NCI-H2196 treated with DMSO at 0.1 percent for 48 hours (cell line): Measurements from ENCODE around the gene TAP2.
"Not testable (repeated sequence)": the region's sequence is repeated elsewhere in the genome, so short reads cannot be mapped to it uniquely, and the experiment has no call there.

Experiments used
- DNase-seq: peaks from one replicate; lab custom pipeline; 2025; ENCODE audit not compliant: unreplicated experiment; lab: John Stamatoyannopoulos, UW

TAP2 gene

GRCh38 chr6:32836873-32837272 lies 1.7 kb downstream of the TAP2 start:
- no peak for DNase-seq

DNA sequence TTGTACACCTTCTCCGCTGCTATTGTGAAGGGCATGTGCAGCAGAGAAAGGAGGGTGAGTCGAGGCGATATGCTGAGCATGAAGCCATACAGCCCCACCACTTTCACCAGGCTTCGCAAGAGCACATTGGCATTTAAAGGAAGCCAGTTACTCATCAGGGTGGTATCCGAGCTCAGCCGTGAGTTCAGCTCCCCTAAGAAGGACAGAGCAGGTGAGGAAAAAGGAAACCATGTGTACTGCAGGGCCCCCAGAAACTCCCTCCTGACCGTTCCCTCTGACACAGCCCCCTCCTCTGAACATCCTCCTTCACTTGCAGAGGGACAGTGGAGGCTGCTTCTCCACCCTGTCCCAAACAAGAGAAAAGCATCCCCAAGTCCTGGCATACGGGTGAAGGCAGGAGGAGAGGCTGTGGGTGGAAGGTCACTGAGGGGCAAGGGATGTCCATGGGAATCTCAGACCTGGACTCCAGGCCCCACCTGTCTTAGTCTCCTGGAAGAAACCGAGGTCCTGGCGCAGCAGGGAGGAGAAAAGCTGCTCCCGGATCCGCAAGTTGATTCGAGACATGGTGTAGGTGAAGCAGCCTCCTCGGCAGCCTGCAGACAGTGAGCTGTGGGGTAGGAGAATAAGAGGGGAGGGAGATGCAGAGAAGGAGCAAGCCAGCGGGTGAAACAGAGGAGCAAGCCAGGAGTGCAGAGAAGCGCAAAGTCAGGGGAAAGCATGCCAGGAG lies 3.2 kb downstream of the TAP2 start:
- DNase-seq: no peak

DNA sequence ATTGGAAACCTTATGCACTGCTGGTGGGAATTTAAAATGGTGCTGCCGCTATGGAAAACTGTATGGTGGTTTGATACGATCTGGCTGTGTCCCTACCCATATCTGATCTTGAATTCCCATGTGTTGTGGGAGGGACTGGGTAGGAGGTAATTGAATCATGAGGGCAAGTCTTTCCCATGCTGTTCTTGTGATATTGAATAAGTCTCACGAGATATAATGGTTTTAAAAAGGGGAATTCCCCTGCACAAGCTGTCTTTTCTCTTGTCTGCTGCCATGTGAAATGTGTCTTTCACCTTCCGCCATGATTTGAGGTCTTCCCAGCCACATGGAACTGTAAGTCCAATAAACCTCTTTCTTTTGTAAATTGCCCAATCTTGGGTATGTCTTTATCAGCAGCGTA lies 4.9 kb downstream of the TAP2 start:
- no peak for DNase-seq

DNA sequence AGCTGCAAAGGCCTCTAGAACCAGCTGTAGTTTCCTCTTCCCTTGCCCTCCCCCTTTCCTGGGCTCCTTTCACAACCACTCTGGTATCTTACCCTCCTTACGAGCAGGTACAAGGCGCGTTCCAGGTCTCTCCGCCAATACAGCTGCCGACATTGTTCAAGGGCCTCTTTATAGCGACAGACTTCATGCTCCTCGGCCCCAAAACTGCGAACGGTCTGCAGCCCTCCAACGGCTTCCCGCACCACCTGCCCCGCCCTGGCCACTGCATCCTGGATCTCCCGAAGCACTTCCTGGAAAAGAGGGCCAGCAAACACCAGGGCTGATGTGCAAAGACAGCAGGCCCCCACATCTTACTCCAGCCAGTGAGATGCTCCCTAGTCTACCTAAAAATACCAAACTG lies 6.0 kb downstream of the TAP2 start:
- no peak for DNase-seq

GRCh38 chr6:32830936-32831335 lies 7.6 kb downstream of the TAP2 start:
- DNase-seq: no peak

GRCh38 chr6:32830017-32830416 lies 8.5 kb downstream of the TAP2 start:
- DNase-seq: no peak

DNA sequence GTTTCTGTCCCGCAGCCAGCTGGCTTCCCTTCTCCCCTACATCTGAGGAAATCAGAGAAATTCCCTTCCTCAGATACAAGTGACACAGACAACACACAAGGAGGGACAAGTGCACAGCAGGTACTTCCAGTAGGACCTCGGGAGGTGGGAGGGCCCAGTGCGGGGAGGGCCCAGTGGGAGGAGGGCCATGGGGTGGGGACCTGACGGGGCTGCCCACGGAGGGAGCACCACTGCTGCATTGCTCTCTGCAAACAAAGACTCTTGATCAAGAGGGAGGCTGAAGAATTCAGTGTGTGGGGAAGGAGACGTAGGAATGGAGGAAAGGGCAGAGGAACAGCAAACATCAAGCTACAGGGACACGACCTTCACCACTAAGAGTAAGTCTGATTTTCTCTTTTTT lies 9.0 kb downstream of the TAP2 start:
- DNase-seq: no peak

DNA sequence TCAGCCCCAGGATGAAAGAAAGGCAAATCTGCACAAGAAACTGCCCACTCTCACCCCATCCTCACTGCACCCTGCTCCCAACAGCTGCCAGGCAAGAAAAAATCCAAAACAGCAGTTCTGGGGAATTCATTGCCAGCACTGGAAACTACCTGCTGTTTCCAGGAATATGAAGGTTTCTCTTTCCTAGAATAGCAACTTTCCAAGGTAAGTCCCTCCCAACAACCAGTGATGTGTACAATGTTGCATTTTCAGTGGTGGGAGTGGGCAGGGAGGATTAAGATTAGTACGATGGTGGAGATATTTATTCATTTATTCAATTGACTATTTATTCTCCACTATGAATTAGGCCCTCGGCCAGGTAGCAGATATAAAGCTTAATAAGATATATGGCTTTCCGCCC lies 11.5 kb downstream of the TAP2 start:
- DNase-seq: no peak

- no peak for DNase-seq
These were observed 12.6 kb downstream of the TAP2 start for GRCh38 chr6:32825966-32826365.

- no peak for DNase-seq
These were observed 18.8 kb downstream of the TAP2 start for GRCh38 chr6:32819729-32820128.

- DNase-seq: no peak
These were observed 19.7 kb downstream of the TAP2 start for GRCh38 chr6:32818867-32819266.

- DNase-seq: no peak
These were observed 21.8 kb downstream of the TAP2 start, which contains the start of gene HLA-DOB for GRCh38 chr6:32816746-32817204. Gene HLA-DOB, minus strand, starts transcription at chr6:32817002. Its CDS starts 51 bp downstream, at chr6:32816951.

GRCh38 chr6:32815996-32816395 lies 22.5 kb downstream of the TAP2 start:
- DNase-seq: no peak

- no peak for DNase-seq
These were observed 23.4 kb downstream of the TAP2 start for GRCh38 chr6:32815115-32815514.

GRCh38 chr6:32814145-32814544 lies 24.4 kb downstream of the TAP2 start:
- no peak for DNase-seq

GRCh38 chr6:32809171-32809570 lies 29.4 kb downstream of the TAP2 start:
- DNase-seq: no peak

GRCh38 chr6:32807020-32807580 lies 31.4 kb downstream of the TAP2 start:
- DNase-seq: no peak

DNA sequence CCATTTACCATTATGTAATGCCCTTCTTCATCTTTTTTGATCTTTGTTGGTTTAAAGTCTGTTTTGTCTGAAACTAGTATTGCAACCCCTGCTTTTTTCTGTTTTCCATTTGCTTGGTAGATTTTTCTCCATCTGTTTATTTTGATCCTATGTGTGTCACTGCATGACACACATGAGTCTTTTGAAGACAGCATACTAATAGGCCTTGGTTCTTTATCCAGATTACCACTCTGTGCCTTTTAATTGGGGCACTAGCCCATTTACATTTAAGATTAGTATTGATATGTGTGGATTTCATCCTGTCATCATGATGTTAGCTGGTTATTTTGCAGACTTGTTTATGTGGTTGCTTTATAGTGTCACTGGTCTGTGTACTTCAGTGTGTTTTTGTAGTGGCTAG lies 33.1 kb downstream of the TAP2 start:
- not testable (repeated sequence) for DNase-seq

- no peak for DNase-seq
These were observed 35.1 kb downstream of the TAP2 start for GRCh38 chr6:32803416-32803815.

GRCh38 chr6:32799740-32800139 lies 38.8 kb downstream of the TAP2 start:
- DNase-seq: no peak

DNA sequence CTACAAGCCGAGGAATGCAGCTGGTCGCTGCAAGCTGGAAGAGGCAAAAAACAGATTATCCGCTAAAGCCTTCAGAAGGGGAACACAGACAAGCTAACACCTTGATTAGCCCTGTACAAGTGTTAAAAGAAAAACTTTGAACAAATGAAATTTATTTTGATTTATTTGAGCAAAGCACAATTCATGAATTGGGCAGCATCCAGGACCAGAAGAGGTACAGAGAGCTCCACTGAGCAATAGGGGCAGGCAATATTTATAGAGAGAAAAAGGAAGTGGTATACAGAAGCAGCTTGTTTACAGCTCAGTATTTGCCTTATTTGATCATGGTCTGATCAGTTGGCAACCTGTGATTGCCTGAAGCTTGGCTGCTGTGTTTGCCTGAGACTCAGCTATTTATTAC lies 39.4 kb downstream of the TAP2 start:
- no peak for DNase-seq

DNA sequence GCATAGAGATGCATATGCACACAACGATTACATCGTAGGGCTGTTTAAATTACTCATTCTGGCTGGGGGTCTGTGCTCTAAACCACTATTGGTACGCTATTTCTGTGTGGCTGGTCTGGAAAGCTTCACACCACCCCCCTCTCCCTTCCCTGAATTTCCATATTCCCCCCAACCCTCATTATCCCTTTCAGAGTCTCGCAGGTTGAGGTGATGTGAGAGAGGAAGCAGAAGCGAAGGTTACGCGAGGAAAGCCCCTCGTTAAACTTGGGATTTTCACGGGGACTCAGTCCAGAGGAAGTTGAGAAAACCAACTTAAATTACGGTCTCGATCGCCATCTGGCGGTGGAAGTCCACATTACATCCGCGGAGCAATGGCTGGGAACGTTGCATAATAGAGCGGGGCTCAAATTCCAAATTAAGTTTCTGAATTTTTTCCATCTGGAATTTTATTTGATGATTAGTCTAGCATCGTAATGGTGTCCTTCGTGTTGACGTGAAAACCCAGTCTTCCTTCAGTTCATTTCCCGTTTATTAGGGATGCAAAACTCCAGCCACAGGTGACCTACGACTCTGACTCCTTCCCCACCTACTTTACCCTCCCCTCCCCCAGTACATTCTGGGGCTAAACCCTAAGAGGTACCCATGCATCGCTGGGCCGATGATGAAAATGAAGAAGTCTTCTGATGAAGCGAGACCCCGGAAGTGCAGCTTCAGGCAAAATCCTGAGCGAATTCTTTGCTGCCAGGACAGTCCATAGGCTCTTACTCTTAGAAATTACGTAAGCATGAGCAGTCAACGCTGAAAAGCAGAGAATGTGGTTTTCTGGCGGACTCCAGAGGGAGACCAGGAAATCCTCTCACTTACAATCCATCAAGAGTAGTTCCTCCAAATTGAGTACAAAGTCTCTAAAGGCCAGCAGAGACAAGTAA lies 41.4 kb downstream of the TAP2 start:
- DNase-seq: peak; percentile 4
